Lower lobe of right lung (tissue), 2 donors: ENCODE measurements around the gene SLC25A48. TPM values are rescaled to one million over a fixed set of nuclear protein-coding genes. Genes with fewer than 3 reads are reported as not detected.

Source experiments
- ATAC-seq, 2 donors: fragments of 200-7000 bp; cut with Tn5 transposase; one replicate each; pipeline ENCODE4 v1.9.1; 2020 to 2022; ENCODE audit warnings: mild to moderate bottlenecking in 2 of 2, moderate library complexity in 2 of 2
- DNase-seq: peaks from one replicate; pipeline ENCODE4 v3.0.0-alpha.2; 2020
- H3K27ac ChIP-seq: fragments of 200-600 bp; one replicate; pipeline ENCODE4 v1.8.0; 2022
- H3K27me3 ChIP-seq: fragments of 200-600 bp; one replicate; pipeline ENCODE4 v1.8.0; 2022; ENCODE audit warnings: low read depth
- H3K36me3 ChIP-seq: fragments of 200-600 bp; one replicate; pipeline ENCODE4 v1.8.0; 2022; ENCODE audit warnings: mild to moderate bottlenecking
- H3K4me1 ChIP-seq: fragments of 200-600 bp; one replicate; pipeline ENCODE4 v1.8.0; 2022
- H3K4me3 ChIP-seq: fragments of 200-600 bp; one replicate; pipeline ENCODE4 v1.8.0; 2022; ENCODE audit warnings: mild to moderate bottlenecking
- H3K9me3 ChIP-seq: fragments of 200-600 bp; one replicate; pipeline ENCODE4 v1.8.0; 2022
- intact Hi-C: fragments of 100-400 bp; cut with DNase I; formaldehyde crosslinking; loops from one replicate; pipeline ENCODE4 v1.11.0; 2022
- total RNA-seq: library from RNA; stranded (reverse); fragmentation: NEBNext Ultra II Directional; extraction: Animal tissue kit (Norgen Biotek cat#: 25700); gene quantifications from one replicate; pipeline ENCODE4 v1.2.1, GENCODE V29; 2021
- TF ChIP-seq, protein P1 (sequence below): fragments of 200-600 bp; IDR thresholded peaks from one replicate; pipeline ENCODE4 v1.8.0; 2022; ENCODE audit warnings: antibody characterized with exemption, mild to moderate bottlenecking
- donor health status: DM: no; HTN: yes; CAD: no; lungs with severe emphysema.

Gene SLC25A48
- total RNA-seq, 1 donor from 2014 or later: 0.24 TPM

DNA sequence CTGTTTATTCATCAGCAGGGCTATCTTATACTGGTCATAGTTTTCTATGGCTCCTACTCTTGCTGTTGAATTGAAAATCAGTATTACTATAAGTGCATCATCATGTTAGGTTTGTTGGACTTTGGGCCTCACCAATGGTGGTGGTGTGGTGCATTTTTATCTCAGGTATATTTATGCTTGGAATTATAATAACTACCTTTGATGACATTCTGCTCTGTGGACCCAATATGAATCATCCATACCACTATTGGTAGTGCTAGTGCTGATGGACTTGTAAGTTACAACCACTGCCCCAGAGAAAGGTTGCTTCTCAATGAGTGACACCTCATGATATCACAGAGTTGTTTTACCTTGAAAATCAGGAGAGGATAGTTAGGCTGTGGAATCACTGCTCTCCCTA is 33.1 kb downstream of the SLC25A48 start:
- Histone ChIP-seq H3K4me1 (no peaks in the 10 kb centered on the region), H3K4me3 (no peak overlapping the region), H3K27me3 (no peaks in the 10 kb centered on the region), H3K27ac (no peak overlapping the region), H3K36me3 (no peaks in the 10 kb centered on the region), H3K9me3 (no peaks in the 10 kb centered on the region)
- DNase-seq (no peak), ATAC-seq (no peak)
- TF ChIP-seq, protein P1, sequence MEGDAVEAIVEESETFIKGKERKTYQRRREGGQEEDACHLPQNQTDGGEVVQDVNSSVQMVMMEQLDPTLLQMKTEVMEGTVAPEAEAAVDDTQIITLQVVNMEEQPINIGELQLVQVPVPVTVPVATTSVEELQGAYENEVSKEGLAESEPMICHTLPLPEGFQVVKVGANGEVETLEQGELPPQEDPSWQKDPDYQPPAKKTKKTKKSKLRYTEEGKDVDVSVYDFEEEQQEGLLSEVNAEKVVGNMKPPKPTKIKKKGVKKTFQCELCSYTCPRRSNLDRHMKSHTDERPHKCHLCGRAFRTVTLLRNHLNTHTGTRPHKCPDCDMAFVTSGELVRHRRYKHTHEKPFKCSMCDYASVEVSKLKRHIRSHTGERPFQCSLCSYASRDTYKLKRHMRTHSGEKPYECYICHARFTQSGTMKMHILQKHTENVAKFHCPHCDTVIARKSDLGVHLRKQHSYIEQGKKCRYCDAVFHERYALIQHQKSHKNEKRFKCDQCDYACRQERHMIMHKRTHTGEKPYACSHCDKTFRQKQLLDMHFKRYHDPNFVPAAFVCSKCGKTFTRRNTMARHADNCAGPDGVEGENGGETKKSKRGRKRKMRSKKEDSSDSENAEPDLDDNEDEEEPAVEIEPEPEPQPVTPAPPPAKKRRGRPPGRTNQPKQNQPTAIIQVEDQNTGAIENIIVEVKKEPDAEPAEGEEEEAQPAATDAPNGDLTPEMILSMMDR: no peak
- intact Hi-C loops: no loop called here

DNA sequence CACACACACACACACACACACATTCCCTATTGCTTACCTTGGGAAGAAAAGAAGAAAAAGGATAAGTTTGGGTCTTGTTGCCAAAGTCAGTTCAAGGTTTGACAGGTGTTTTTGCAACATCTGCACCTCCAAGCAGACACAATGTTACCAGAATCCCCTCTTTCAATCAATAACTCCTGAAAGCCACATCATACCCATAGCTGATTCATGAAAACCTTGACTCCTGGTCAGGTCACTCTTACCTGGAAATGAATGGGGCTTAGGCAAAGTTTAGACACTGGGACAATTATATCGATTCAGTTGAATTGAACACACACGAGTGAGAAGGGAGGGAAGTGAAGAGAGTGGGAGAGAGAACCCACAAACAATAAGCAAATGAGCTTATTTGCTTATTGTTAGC is 34.2 kb downstream of the SLC25A48 start:
- ATAC-seq: no peak
- H3K36me3 ChIP-seq: no peaks in the 10 kb centered on the region
- H3K4me1 ChIP-seq: no peaks in the 10 kb centered on the region
- no peak overlapping the region for H3K4me3 ChIP-seq
- intact Hi-C loops: no loop called here
- no peaks in the 10 kb centered on the region for H3K9me3 ChIP-seq
- H3K27me3 ChIP-seq: no peaks in the 10 kb centered on the region
- no peak for DNase-seq
- TF ChIP-seq, protein P1: no peak
- H3K27ac ChIP-seq: no peak overlapping the region

DNA sequence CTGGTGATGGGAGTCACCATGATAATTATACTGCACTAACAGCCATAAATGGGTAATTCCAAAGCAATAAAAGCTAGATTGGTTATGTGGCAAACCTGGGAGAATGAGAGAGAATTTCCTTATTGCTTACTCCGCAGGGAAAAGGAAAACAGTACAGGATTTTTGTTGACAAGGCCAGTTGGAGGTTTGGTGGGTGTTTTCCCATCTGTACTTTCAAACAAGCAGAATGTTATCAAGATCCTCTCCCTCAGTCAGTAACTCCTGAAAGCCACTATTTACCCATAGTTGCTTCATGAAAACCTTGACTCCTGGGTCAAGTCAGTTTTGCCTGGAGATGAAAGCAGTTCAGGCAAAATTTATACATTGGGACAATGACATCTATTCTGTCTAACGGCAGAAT is 34.8 kb downstream of the SLC25A48 start:
- TF ChIP-seq, protein P1: no peak

DNA sequence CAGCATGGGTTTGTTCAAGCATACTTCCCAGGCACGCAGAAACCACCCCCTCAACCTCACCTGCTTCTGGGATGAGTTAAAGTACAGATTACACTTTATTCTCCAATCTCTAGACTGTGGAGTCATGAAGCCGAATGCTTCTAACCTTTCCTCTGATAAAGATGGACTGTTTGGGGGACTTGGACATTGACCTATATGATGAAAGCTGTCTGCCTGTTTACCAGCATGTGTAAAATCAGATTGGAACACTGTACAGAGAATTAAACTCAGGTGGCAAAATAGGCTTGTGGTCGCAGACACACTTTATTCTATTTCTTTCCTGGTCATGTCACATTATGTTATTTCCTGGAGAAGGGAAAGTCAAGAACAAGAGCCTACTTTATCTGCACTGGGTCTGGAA is 35.5 kb downstream of the SLC25A48 start:
- H3K4me1 ChIP-seq: no peaks in the 10 kb centered on the region
- no peak overlapping the region for H3K27ac ChIP-seq
- no peaks in the 10 kb centered on the region for H3K27me3 ChIP-seq
- intact Hi-C loops: no loop called here
- no peaks in the 10 kb centered on the region for H3K9me3 ChIP-seq
- H3K4me3 ChIP-seq: no peak overlapping the region
- ATAC-seq (no peak), DNase-seq (no peak)
- H3K36me3 ChIP-seq: no peaks in the 10 kb centered on the region
- TF ChIP-seq, protein P1: no peak

More for the DNA sequence above, 34.8 kb downstream of the SLC25A48 start:
- Histone ChIP-seq H3K9me3 (no peaks in the 10 kb centered on the region), H3K4me3 (no peak overlapping the region), H3K36me3 (no peaks in the 10 kb centered on the region), H3K27ac (no peak overlapping the region), H3K4me1 (no peaks in the 10 kb centered on the region), H3K27me3 (no peaks in the 10 kb centered on the region)
- ATAC-seq (no peak), DNase-seq (no peak)
- intact Hi-C loops: no loop called here

DNA sequence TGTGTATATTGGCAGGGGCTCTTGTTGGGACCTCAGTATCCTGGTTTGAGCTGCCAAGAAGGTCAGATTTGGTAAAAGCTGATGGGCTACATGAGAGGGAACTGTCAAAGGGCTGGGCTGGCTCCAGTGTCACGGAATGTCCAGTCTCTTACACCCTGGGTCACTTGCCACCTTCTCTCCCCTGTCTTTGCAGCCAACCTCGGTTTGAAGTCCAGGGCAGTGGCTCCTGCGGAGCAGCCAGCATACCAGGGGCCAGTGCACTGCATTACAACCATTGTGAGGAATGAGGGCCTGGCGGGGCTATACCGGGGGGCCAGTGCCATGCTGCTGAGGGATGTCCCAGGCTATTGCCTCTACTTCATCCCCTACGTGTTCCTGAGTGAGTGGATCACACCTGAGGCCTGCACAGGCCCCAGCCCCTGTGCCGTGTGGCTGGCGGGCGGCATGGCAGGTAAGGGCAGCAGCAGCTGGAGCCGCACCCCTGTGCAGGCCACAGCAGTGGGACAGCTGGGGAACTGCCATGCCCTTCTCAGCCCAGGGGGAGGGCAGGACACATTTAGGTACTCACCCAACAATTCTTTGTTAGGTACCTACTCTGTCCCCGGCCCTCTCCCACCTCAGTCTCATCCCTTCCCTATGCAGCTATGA is 36.9 kb downstream of the SLC25A48 start:
- no peak overlapping the region for H3K27ac ChIP-seq
- H3K27me3 ChIP-seq: no peaks in the 10 kb centered on the region
- intact Hi-C loops: no loop called here
- H3K4me3 ChIP-seq: no peak overlapping the region
- no peaks in the 10 kb centered on the region for H3K4me1 ChIP-seq
- DNase-seq: no peak
- no peak for ATAC-seq
- no peaks in the 10 kb centered on the region for H3K9me3 ChIP-seq
- H3K36me3 ChIP-seq: no peaks in the 10 kb centered on the region
- TF ChIP-seq, protein P1: no peak
